ENCODE data around the gene MYO7A.

DNA sequence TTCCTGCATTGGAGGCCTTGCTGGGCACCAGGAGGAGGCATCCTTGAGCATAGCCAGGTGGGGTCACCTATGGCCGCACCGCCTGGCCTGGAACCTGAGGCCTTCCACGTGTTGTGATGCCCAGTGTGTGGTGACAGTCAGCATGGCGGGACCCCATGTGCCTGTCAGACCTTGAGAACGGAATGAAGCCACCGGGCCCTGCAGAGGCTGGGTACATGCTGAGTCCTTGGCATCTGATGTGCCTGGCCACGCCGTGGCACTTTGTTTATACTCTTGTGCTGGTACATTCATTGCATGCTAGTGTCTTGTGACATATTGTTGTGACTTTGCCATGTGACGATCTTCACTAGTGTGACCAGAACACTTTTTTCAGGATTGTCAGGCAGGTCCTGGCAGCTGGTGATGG lies 8.5 kb upstream of the MYO7A start:
- TF ChIP-seq CTCF (IDR thresholded peaks at IDR 0.05; ENCODE audit: low read depth, low read length, poor library complexity, severe bottlenecking) (no peak), EZH2phosphoT487 (IDR thresholded peaks at IDR 0.05; ENCODE audit: borderline replicate concordance, low read length) (no peak)
